ENCODE results near the gene USP6NL.

GRCh38 chr10:11602919-11603523, 8.4 kb downstream of the USP6NL start:
- TF ChIP-seq CTCF (conservative IDR thresholded peaks at IDR 0.05; ENCODE audit: low read depth, low read length) (no peak), EZH2 (IDR thresholded peaks at IDR 0.05; ENCODE audit: borderline replicate concordance, low read depth, low read length, poor library complexity, severe bottlenecking) (no peak)

Measured in A673 (cell line).